ENCODE data around the gene CAPN3.

Gene CAPN3

DNA sequence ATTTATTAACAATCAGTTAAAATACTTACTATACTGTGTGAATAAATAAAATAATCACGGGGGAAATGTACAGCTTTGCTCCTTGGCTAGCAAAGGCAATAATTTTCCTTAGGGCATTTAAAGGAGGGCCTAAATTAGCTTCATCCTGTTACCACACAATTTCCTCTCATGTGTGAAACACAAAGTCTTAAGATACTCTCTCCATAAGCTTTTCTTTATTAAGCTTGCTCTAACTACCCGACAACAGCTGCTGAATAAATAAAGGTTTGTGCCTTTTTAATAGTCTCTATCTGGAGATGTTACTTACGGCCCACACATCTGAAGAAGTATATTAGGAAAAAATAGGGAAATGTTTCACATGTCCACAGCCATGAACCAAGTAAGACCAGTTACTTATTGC is 102.0 kb downstream of the CAPN3 start:
- no peak for ATAC-seq (replicated peaks)
- H3K9me3 Mint-ChIP-seq, result no peaks in the 10 kb centered on the region
- peaks cover 14 to 29% of the 10 kb centered on the region in 2 donors for H3K4me1 Mint-ChIP-seq
- DNase-seq, result no peak
- no peak overlapping the region for H3K27ac Mint-ChIP-seq
- H3K27me3 Mint-ChIP-seq, result no peaks in the 10 kb centered on the region
- H3K36me3 Mint-ChIP-seq, result peaks cover 24 to 41% of the 10 kb centered on the region in 2 donors
- no peak overlapping the region for H3K4me3 Mint-ChIP-seq
